Duodenal mucosa (tissue), 2 donors: ENCODE data around the gene TBX5.

Source experiments
- H3K27ac ChIP-seq: one replicate; pipeline ENCODE4 v1.7.0; 2013; ENCODE audit warnings: low read depth, low read length
- H3K27me3 ChIP-seq, 2 donors: one replicate each; pipeline ENCODE4 v1.7.0; 2013; ENCODE audit warnings: low read length in 2 of 2, control low read depth in 1 of 2; ENCODE audit not compliant: insufficient read depth in 2 of 2, control insufficient read depth in 1 of 2
- H3K36me3 ChIP-seq, 2 donors: one replicate each; pipeline ENCODE4 v1.7.0; 2013; ENCODE audit warnings: low read length in 2 of 2, control low read depth in 1 of 2; ENCODE audit not compliant: insufficient read depth in 2 of 2, control insufficient read depth in 1 of 2
- H3K4me1 ChIP-seq, 2 donors: one replicate each; pipeline ENCODE4 v1.7.0; 2013; ENCODE audit warnings: low read length in 2 of 2, control low read depth in 1 of 2; ENCODE audit not compliant: insufficient read depth in 2 of 2, control insufficient read depth in 1 of 2
- H3K4me3 ChIP-seq, 2 donors: one replicate each; pipeline ENCODE4 v1.7.0; 2013; ENCODE audit warnings: low read length in 2 of 2, low read depth in 1 of 2
- H3K9ac ChIP-seq, 2 donors: one replicate each; pipeline ENCODE4 v1.7.0; 2013; ENCODE audit warnings: low read length in 2 of 2, low read depth in 1 of 2
- H3K9me3 ChIP-seq, 2 donors: one replicate each; pipeline ENCODE4 v1.7.0; 2013; ENCODE audit warnings: low read length in 2 of 2, control low read depth in 1 of 2; ENCODE audit not compliant: control insufficient read depth in 1 of 2

TBX5 gene

GRCh38 chr12:114430306-114430705, 24.4 kb upstream of the TBX5 start:
- peaks cover 0 to 4% of the 10 kb centered on the region in 2 donors for H3K27me3 ChIP-seq
- no peak overlapping the region for H3K9ac ChIP-seq

DNA sequence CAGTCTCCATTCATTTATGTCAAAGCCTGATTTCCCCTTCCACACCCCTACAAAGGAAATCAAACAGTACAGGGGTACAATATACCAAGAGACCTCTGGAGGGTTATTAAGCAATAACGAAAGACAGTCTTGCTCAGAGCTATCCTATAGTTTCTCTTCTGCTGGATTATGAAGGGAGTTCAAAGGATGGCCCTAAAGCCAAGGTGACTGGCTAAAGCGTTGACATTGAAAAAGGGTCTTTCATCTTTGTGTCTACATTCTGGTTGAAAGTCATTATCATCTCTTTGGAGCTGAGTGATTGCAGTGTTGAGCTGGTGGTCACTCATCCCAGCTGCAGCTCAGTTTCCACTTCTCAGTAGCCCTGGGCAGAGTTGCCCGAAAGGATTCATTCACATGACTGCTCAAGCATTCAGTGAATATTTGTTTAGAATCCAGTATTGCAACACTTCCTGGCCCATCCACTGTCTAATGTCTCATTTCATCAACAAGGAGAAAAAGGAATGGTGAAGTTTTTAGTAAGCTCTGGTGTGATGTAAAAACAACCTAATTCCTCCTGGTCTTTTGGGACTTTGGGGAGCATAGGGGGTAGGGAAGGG, 19.2 kb upstream of the TBX5 start:
- Histone ChIP-seq H3K27me3 (peaks cover 0 to 4% of the 10 kb centered on the region in 2 donors), H3K9me3 (no peaks in the 10 kb centered on the region), H3K27ac (no peak overlapping the region), H3K9ac (no peak overlapping the region), H3K4me3 (no peak overlapping the region), H3K4me1 (no peaks in the 10 kb centered on the region), H3K36me3 (no peaks in the 10 kb centered on the region)

More at GRCh38 chr12:114430306-114430705, 24.4 kb upstream of the TBX5 start:
- Histone ChIP-seq H3K36me3 (no peaks in the 10 kb centered on the region), H3K4me1 (no peaks in the 10 kb centered on the region), H3K9me3 (no peaks in the 10 kb centered on the region), H3K4me3 (no peak overlapping the region), H3K27ac (no peak overlapping the region)

- H3K36me3 ChIP-seq: no peaks in the 10 kb centered on the region
- H3K4me1 ChIP-seq: no peaks in the 10 kb centered on the region
- H3K9ac ChIP-seq: no peak overlapping the region
- no peak overlapping the region for H3K27ac ChIP-seq
- H3K9me3 ChIP-seq: no peaks in the 10 kb centered on the region
- H3K27me3 ChIP-seq: peaks cover 13 to 16% of the 10 kb centered on the region in 2 donors
- H3K4me3 ChIP-seq: no peak overlapping the region
Measured at GRCh38 chr12:114420944-114421335, 15.0 kb upstream of the TBX5 start.

DNA sequence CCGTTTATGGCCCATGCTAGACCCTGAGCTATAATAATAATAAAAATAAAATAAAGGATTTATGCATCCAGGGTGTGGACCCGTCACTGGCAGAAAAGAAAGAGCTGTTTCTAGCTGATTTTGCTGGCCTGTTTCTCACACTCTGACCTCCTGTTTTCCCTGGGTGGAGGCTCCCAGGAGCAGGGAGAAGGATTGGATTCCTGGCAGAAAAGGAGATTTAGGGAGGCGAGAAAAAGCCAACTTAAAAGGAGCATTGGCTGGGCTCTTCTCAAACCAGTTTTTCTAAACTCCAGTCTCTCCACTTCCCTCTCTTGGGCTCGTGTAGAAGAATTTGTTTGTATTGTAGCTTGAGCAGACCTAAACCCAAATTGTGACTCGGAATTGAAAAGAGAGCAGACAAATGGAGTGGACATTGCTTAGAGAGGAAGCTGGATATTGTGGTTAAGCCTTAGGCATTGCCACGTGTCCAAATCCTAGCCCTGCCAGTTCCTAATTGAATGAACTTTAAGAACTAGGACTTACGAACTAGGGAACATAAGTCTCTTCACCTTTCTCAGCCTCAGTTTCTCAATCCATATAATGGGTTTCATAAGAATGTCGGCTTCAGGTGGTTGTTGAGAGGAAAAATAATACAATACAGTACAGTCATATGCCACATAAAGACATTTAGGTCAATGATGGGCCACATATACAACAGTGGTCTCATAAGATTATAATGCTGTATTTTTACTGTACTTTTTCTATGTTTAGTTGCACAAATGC, 14.4 kb upstream of the TBX5 start:
- Histone ChIP-seq H3K4me3 (no peak overlapping the region), H3K36me3 (no peaks in the 10 kb centered on the region), H3K9me3 (no peaks in the 10 kb centered on the region), H3K27ac (no peak overlapping the region), H3K4me1 (no peaks in the 10 kb centered on the region), H3K9ac (no peak overlapping the region), H3K27me3 (peaks cover 19 to 21% of the 10 kb centered on the region in 2 donors)

DNA sequence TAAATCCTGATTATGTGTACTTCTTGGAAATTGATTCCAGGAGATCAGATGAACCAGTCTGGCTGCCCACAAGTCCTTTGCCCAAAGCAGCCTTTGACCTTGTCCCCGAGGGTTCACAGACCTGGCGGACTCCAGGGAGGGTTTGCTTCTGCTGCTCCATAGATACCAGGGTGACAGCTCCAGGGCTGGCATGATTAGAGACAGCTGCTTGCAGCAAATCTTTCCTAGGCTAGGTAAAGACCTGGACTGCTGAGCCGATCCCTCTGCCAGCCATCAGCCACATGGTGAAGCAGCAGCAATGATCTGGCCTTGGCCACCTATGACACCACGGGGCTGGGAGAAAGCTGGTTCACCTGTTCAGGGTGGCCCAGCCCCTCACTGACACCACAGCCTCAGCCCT, 10.1 kb upstream of the TBX5 start:
- H3K9ac ChIP-seq: no peak overlapping the region
- H3K27ac ChIP-seq: no peak overlapping the region
- H3K4me1 ChIP-seq: no peaks in the 10 kb centered on the region
- H3K9me3 ChIP-seq: no peaks in the 10 kb centered on the region
- H3K36me3 ChIP-seq: no peaks in the 10 kb centered on the region
- H3K4me3 ChIP-seq: no peak overlapping the region
- peaks cover 61 to 62% of the 10 kb centered on the region in 2 donors for H3K27me3 ChIP-seq

- H3K36me3 ChIP-seq: no peaks in the 10 kb centered on the region
- H3K27ac ChIP-seq: no peak overlapping the region
- no peaks in the 10 kb centered on the region for H3K4me1 ChIP-seq
- no peak overlapping the region for H3K9ac ChIP-seq
- H3K9me3 ChIP-seq: no peaks in the 10 kb centered on the region
- H3K4me3 ChIP-seq: no peak overlapping the region
- peaks cover 66 to 68% of the 10 kb centered on the region in 2 donors for H3K27me3 ChIP-seq
Measured at GRCh38 chr12:114415525-114415868, 9.6 kb upstream of the TBX5 start.

- H3K27ac ChIP-seq: no peak overlapping the region
- peaks cover 71 to 72% of the 10 kb centered on the region in 2 donors for H3K27me3 ChIP-seq
- no peaks in the 10 kb centered on the region for H3K4me1 ChIP-seq
- H3K9ac ChIP-seq: no peak overlapping the region
- H3K4me3 ChIP-seq: no peak overlapping the region
- H3K36me3 ChIP-seq: no peaks in the 10 kb centered on the region
- H3K9me3 ChIP-seq: no peaks in the 10 kb centered on the region
Measured at GRCh38 chr12:114414866-114415524, 9.1 kb upstream of the TBX5 start.

- no peaks in the 10 kb centered on the region for H3K36me3 ChIP-seq
- peaks cover 76 to 79% of the 10 kb centered on the region in 2 donors for H3K27me3 ChIP-seq
- H3K4me1 ChIP-seq: no peaks in the 10 kb centered on the region
- H3K9me3 ChIP-seq: no peaks in the 10 kb centered on the region
- no peak overlapping the region for H3K4me3 ChIP-seq
- no peak overlapping the region for H3K9ac ChIP-seq
- H3K27ac ChIP-seq: no peak overlapping the region
Measured at GRCh38 chr12:114414031-114414865, 8.3 kb upstream of the TBX5 start.

DNA sequence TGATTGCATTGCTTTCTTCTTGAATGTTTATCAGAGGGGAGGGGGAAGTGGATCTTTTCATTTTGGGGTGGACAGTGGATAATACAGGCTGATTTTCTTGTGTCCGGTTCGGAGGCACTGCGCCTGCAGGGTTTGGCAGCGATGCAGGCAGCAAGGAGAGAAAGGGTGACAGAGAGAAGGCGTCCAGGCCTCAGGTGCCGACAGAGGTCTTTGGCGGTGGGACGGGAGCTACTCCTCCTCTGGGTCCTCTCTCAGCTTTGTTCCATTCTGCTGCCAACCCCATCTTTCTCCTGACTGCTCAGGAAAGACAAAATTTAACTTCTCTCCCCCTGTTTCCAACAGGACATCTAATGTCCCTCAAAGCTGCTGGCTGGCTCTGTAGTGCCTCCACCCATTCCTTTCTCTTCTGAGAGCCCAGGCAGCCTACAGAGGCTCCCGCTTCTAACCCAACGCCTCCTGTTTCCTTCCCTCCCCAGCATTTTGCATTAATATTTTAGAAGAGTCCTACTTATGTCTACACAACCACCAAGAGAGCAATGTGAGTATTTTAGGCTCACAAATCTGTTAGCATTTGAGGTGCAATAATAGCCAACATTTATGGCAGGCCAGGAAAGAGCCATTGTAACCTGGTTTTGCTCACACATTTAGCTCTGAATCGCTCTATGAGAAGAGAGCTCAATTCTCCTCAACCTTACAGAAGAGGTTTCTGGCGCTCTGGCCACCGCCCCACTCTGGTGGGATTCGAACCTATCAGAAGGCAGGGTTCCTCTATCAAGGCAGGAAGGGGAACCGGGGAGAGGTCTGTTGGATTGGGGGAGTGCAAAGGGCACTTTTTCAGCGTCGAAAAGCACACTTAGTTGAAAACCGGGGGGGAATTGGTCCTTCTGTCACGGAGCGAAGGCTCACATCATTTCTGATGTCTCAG, 7.1 kb upstream of the TBX5 start:
- Histone ChIP-seq H3K9me3 (no peaks in the 10 kb centered on the region), H3K9ac (no peak overlapping the region), H3K27me3 (peaks cover 87 to 90% of the 10 kb centered on the region in 2 donors), H3K27ac (no peak overlapping the region), H3K4me1 (no peaks in the 10 kb centered on the region), H3K36me3 (no peaks in the 10 kb centered on the region), H3K4me3 (no peak overlapping the region)
